H9 (cell line): Measurements from ENCODE around the gene RCSD1. TPM values are rescaled to one million over a fixed set of nuclear protein-coding genes. Genes with fewer than 3 reads are reported as not detected.

Experiments used
- DNase-seq: peaks from one replicate; pipeline ENCODE4 v3.0.0-alpha.2; 2017
- H2AFZ ChIP-seq: one replicate; pipeline ENCODE4 v1.6.1; 2013; ENCODE audit warnings: mild to moderate bottlenecking, low read length, control low read depth, moderate library complexity
- H2AK5ac ChIP-seq: 2 replicates; pipeline ENCODE4 v1.6.1; 2013; ENCODE audit warnings: low read length, control low read depth, mixed read lengths; ENCODE audit not compliant: insufficient read length
- H2BK120ac ChIP-seq: one replicate; pipeline ENCODE4 v1.6.1; 2013; ENCODE audit warnings: low read depth, mild to moderate bottlenecking, low read length, control low read depth, inconsistent platforms; ENCODE audit not compliant: poor library complexity, severe bottlenecking
- H2BK12ac ChIP-seq: 2 replicates; pipeline ENCODE4 v1.6.1; 2013; ENCODE audit warnings: low read length, control low read depth, mixed read lengths, low read depth; ENCODE audit not compliant: insufficient read length
- H2BK15ac ChIP-seq: 2 replicates; pipeline ENCODE4 v1.6.1; 2013; ENCODE audit warnings: low read depth, low read length, control low read depth
- H2BK20ac ChIP-seq: one replicate; pipeline ENCODE4 v1.6.1; 2013; ENCODE audit warnings: low read depth, mild to moderate bottlenecking, low read length, control low read depth, inconsistent platforms; ENCODE audit not compliant: poor library complexity, severe bottlenecking
- H2BK5ac ChIP-seq: 2 replicates; pipeline ENCODE4 v1.6.1; 2013; ENCODE audit warnings: low read length, control low read depth, mixed read lengths; ENCODE audit not compliant: insufficient read length
- H3K14ac ChIP-seq: 2 replicates; pipeline ENCODE4 v1.6.1; 2013; ENCODE audit warnings: low read length, control low read depth; ENCODE audit not compliant: insufficient read depth
- H3K18ac ChIP-seq: 2 replicates; pipeline ENCODE4 v1.6.1; 2013; ENCODE audit warnings: low read depth, mild to moderate bottlenecking, mixed read lengths, low read length, control low read depth; ENCODE audit not compliant: insufficient read length
- H3K23ac ChIP-seq: 2 replicates; pipeline ENCODE4 v1.6.1; 2013; ENCODE audit warnings: low read length, control low read depth, mixed read lengths, low read depth; ENCODE audit not compliant: insufficient read length
- H3K23me2 ChIP-seq: 2 replicates; pipeline ENCODE4 v1.6.1; 2013; ENCODE audit warnings: low read depth, mild to moderate bottlenecking, mixed read lengths, low read length, control low read depth; ENCODE audit not compliant: insufficient read length, poor library complexity, severe bottlenecking
- H3K27ac ChIP-seq: 2 replicates; pipeline ENCODE4 v1.5.1; 2013; ENCODE audit warnings: low read length, control low read depth, mixed read lengths, low read depth; ENCODE audit not compliant: insufficient read length
- H3K27me3 ChIP-seq: 2 replicates; pipeline ENCODE4 v1.6.1; 2013; ENCODE audit warnings: low read length, control low read depth, inconsistent platforms; ENCODE audit not compliant: insufficient read depth
- H3K4ac ChIP-seq: 2 replicates; pipeline ENCODE4 v1.6.1; 2013; ENCODE audit warnings: low read depth, mild to moderate bottlenecking, control low read depth, inconsistent platforms, low read length, moderate library complexity
- H3K4me1 ChIP-seq: 2 replicates; pipeline ENCODE4 v1.6.1; 2013; ENCODE audit warnings: low read length, control low read depth, inconsistent platforms; ENCODE audit not compliant: insufficient read depth
- H3K4me2 ChIP-seq: 2 replicates; pipeline ENCODE4 v1.6.1; 2013; ENCODE audit warnings: low read length, control low read depth, mixed read lengths; ENCODE audit not compliant: insufficient read length, insufficient read depth
- H3K56ac ChIP-seq: 2 replicates; pipeline ENCODE4 v1.6.1; 2013; ENCODE audit warnings: low read depth, mild to moderate bottlenecking, mixed read lengths, low read length, control low read depth; ENCODE audit not compliant: insufficient read length
- H3K79me1 ChIP-seq: 2 replicates; pipeline ENCODE4 v1.6.1; 2013; ENCODE audit warnings: low read depth, mild to moderate bottlenecking, moderate library complexity, low read length, control low read depth, inconsistent platforms; ENCODE audit not compliant: insufficient read depth, poor library complexity, severe bottlenecking
- H3K79me2 ChIP-seq: 2 replicates; pipeline ENCODE4 v1.6.1; 2013; ENCODE audit warnings: low read length, control low read depth, inconsistent platforms; ENCODE audit not compliant: insufficient read depth
- H3K9ac ChIP-seq: 2 replicates; pipeline ENCODE4 v1.6.1; 2013; ENCODE audit warnings: low read length, control low read depth, mixed read lengths; ENCODE audit not compliant: insufficient read length; ENCODE audit errors: extremely low read depth
- H3K9me3 ChIP-seq: one replicate; pipeline ENCODE4 v1.6.1; 2013; ENCODE audit warnings: low read depth, low read length, inconsistent platforms; ENCODE audit not compliant: control insufficient read depth
- H3T11ph ChIP-seq: one replicate; pipeline ENCODE4 v1.6.1; 2013; ENCODE audit warnings: mild to moderate bottlenecking, low read length, control low read depth, inconsistent platforms
- H4K20me1 ChIP-seq: one replicate; pipeline ENCODE4 v1.6.1; 2013; ENCODE audit not compliant: control insufficient read depth, insufficient read length, insufficient read depth
- H4K5ac ChIP-seq: 2 replicates; pipeline ENCODE4 v1.6.1; 2013; ENCODE audit warnings: low read depth, mild to moderate bottlenecking, mixed read lengths, low read length, control low read depth; ENCODE audit not compliant: insufficient read length
- H4K8ac ChIP-seq: replicated peaks from 2 replicates; pipeline ENCODE4 v1.6.1; 2013; ENCODE audit warnings: low read length, control low read depth, mixed read lengths, low read depth; ENCODE audit not compliant: insufficient read length
- H4K91ac ChIP-seq: 2 replicates; pipeline ENCODE4 v1.6.1; 2013; ENCODE audit warnings: low read depth, mild to moderate bottlenecking, moderate library complexity, mixed read lengths, low read length, control low read depth; ENCODE audit not compliant: insufficient read length
- H3K27ac Mint-ChIP-seq, 3 experiments: 2 replicates in 2 of 3; 3 replicates in 1 of 3; pipeline ENCODE4 v1.8.0; 2020 to 2021; ENCODE audit warnings: mixed read lengths in 3 of 3, mild to moderate bottlenecking in 1 of 3, moderate library complexity in 1 of 3
- H3K27me3 Mint-ChIP-seq: 2 replicates; pipeline ENCODE4 v1.8.0; 2021; ENCODE audit warnings: low read depth, mild to moderate bottlenecking, moderate library complexity, mixed read lengths
- H3K36me3 Mint-ChIP-seq, 3 experiments: 2 replicates in 2 of 3; 3 replicates in 1 of 3; pipeline ENCODE4 v1.8.0; 2020 to 2021; ENCODE audit warnings: low read depth in 3 of 3, mixed read lengths in 3 of 3; ENCODE audit not compliant: insufficient read depth in 1 of 3
- H3K4me1 Mint-ChIP-seq, 2 experiments: 2 replicates each; pipeline ENCODE4 v1.8.0; 2020; ENCODE audit warnings: mixed read lengths in 2 of 2
- H3K4me3 Mint-ChIP-seq, 2 experiments: 2 replicates in 1 of 2; 3 replicates in 1 of 2; pipeline ENCODE4 v1.8.0; 2020 to 2021; ENCODE audit warnings: mild to moderate bottlenecking in 2 of 2, mixed read lengths in 2 of 2, moderate library complexity in 1 of 2
- H3K9me3 Mint-ChIP-seq, 2 experiments: 2 replicates in 1 of 2; 3 replicates in 1 of 2; pipeline ENCODE4 v1.8.0; 2020; ENCODE audit warnings: mild to moderate bottlenecking in 2 of 2, mixed read lengths in 2 of 2, moderate library complexity in 1 of 2
- WGBS: extraction: QIAGEN DNeasy Blood & Tissue Kit; methylation state at CpG from one replicate; pipeline ENCODE4 v1.1.7; 2013; ENCODE audit warnings: missing lambda C conversion rate, low lambda C conversion rate, mixed read lengths; ENCODE audit not compliant: insufficient read length; ENCODE audit errors: extremely low coverage; 5-methylcytosine and 5-hydroxymethylcytosine counted together
- total RNA-seq: library from RNA; stranded (reverse); gene quantifications from 2 replicates; pipeline ENCODE4 v1.2.1, GENCODE V29; 2021
- TF ChIP-seq, protein P1 (sequence below): fragments of 200-600 bp; sonication (generic); conservative IDR thresholded peaks from 3 replicates; pipeline ENCODE4 v1.8.0; 2021; ENCODE audit warnings: antibody characterized with exemption, mild to moderate bottlenecking

Gene RCSD1
- total RNA-seq, 1 experiment from 2014 or later = 0.13 TPM

DNA sequence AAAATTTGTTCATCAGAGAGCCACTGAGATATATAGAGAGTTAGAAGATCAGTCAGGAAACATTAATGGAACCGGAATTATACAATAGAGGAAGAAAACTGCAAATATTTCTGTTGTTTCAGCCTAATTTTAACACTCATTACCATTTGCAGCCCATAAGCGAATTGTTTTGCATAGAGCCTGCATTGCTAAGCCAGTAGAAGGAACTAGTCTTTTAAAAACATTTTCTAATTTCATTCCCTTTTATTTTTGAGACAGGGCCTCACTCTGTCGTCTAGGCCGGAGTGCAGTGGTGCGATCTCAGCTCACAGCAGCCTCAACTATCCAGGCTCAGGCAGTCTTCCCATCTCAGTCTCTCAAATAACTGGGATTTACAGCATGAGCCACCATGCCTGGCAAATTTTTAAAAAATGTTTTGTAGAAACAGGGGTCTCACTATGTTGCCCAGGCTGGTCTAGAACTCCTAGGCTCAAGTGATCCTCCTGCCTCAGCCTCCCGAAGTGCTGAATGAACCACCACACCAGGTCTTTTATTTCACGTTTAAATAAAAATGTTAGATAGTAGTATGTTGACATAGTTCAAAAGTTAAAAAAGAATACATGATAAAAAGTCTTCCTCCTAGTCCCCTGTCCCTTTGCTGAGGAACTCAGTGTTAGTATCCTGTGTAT is 117.1 kb downstream of the RCSD1 start:
- Histone ChIP-seq H3K56ac (no peak overlapping the region), H3K79me1 (peaks cover 6% of the 10 kb centered on the region), H3K23me2 (no peaks in the 10 kb centered on the region), H3K18ac (no peak overlapping the region), H4K20me1 (no peaks in the 10 kb centered on the region), H3K14ac (no peak overlapping the region), H4K91ac (no peak overlapping the region), H2AK5ac (no peak overlapping the region), H3K27me3 (no peaks in the 10 kb centered on the region), H2BK5ac (no peak overlapping the region), H2BK20ac (no peak overlapping the region), H3K9ac (no peak overlapping the region), H3K4me1 (no peaks in the 10 kb centered on the region; the same call in 1 of the 2 replicates), H4K5ac (no peak overlapping the region), H3K23ac (no peak overlapping the region), H2BK15ac (no peak overlapping the region), H2BK12ac (no peak overlapping the region), H2BK120ac (no peak overlapping the region), H3T11ph (no peak overlapping the region), H3K79me2 (peaks cover 4% of the 10 kb centered on the region; the same call in 1 of the 2 replicates), H3K9me3 (no peaks in the 10 kb centered on the region), H3K27ac (no peak overlapping the region), H3K4me2 (no peak overlapping the region), H4K8ac (no peak overlapping the region), H2AFZ (no peak overlapping the region), H3K4ac (no peak overlapping the region)
- no peak for DNase-seq
- TF ChIP-seq, protein P1, sequence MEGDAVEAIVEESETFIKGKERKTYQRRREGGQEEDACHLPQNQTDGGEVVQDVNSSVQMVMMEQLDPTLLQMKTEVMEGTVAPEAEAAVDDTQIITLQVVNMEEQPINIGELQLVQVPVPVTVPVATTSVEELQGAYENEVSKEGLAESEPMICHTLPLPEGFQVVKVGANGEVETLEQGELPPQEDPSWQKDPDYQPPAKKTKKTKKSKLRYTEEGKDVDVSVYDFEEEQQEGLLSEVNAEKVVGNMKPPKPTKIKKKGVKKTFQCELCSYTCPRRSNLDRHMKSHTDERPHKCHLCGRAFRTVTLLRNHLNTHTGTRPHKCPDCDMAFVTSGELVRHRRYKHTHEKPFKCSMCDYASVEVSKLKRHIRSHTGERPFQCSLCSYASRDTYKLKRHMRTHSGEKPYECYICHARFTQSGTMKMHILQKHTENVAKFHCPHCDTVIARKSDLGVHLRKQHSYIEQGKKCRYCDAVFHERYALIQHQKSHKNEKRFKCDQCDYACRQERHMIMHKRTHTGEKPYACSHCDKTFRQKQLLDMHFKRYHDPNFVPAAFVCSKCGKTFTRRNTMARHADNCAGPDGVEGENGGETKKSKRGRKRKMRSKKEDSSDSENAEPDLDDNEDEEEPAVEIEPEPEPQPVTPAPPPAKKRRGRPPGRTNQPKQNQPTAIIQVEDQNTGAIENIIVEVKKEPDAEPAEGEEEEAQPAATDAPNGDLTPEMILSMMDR = no peak
- no peaks in the 10 kb centered on the region for H3K27me3 Mint-ChIP-seq
- WGBS = no CpG with 5 or more reads among the region's 7 CpGs
- H3K36me3 Mint-ChIP-seq = no peaks in the 10 kb centered on the region
- H3K9me3 Mint-ChIP-seq = no peaks in the 10 kb centered on the region
- no peak overlapping the region for H3K4me3 Mint-ChIP-seq
- H3K27ac Mint-ChIP-seq = no peak overlapping the region
- peaks cover 23 to 25% of the 10 kb centered on the region in 2 experiments for H3K4me1 Mint-ChIP-seq
